GM19035 (cell line): ENCODE data around the gene CXCR4.
"Not testable (repeated sequence)": the region's sequence is repeated elsewhere in the genome, so short reads cannot be mapped to it uniquely, and the experiment has no call there.

Experiments
- ATAC-seq: cut with Tn5 transposase; IDR thresholded peaks from one replicate; pipeline ENCODE4 v1.9.1; 2021; ENCODE audit not compliant: unreplicated experiment

Gene CXCR4

GRCh38 chr2:136115183-136115761 lies 2.7 kb downstream of the CXCR4 start:
- no peak for ATAC-seq

DNA sequence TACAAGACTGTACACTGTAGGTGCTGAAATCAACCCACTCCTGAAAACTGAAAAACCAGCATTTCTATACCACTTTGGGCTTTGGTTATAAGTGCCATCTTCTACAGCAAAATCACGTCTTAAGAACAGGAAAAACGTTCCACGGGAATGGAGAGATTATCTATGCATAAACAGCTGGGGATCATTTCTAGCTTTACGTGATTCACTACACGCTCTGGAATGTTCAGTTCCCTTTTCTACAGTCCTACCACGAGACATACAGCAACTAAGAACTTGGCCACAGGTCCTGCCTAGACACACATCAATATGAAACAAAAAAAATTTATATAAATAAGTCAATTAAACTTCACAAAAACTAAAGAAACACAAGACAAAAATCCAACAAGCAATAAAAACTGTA lies 3.6 kb downstream of the CXCR4 start:
- no peak for ATAC-seq

GRCh38 chr2:136113209-136113971 lies 4.6 kb downstream of the CXCR4 start:
- no peak for ATAC-seq

GRCh38 chr2:136112317-136113208 lies 5.4 kb downstream of the CXCR4 start:
- no peak for ATAC-seq

- ATAC-seq = no peak
Measured at GRCh38 chr2:136111711-136112110, 6.2 kb downstream of the CXCR4 start.

GRCh38 chr2:136110526-136110925 lies 7.4 kb downstream of the CXCR4 start:
- ATAC-seq = no peak

DNA sequence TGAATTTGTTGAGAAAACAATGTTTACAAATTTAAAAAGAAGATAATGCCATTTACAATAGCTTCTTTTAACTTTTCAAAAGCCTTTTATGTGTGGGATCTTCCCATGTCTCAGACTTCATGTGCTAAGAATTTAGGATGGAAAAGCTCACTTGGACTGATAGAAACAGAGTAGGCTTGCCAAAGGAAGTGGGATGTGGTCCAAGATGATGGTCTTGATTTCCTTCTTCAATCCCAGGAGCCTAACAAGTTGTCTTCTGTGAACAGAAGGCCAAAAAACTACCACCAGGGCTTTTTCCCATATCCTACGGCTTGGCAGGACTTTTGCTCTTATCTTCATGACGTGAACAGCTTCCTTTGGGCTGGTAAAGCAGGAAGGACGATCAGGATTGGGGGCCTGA lies 9.5 kb downstream of the CXCR4 start:
- no peak for ATAC-seq

GRCh38 chr2:136107051-136108033 lies 10.6 kb downstream of the CXCR4 start:
- ATAC-seq = peak; percentile 73

DNA sequence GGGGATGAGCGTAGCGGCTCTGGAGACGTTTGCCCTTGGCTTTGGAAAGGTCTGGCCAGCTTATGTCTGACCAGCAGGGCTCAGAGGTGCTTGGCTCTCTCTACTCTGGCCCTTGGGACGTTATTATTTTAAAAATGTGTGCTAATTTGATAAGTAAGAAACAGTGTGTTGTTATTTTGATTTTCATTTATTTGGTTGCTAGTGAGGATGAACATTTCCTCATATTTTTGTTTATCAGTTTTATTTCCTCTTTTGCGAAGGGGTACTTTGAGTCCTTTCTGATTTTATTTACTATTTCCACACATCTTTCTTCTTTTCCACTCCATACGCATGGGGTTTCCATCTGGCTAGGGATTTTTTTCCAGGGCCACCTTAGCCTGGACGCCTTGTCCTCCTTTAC lies 11.4 kb downstream of the CXCR4 start:
- no peak for ATAC-seq

DNA sequence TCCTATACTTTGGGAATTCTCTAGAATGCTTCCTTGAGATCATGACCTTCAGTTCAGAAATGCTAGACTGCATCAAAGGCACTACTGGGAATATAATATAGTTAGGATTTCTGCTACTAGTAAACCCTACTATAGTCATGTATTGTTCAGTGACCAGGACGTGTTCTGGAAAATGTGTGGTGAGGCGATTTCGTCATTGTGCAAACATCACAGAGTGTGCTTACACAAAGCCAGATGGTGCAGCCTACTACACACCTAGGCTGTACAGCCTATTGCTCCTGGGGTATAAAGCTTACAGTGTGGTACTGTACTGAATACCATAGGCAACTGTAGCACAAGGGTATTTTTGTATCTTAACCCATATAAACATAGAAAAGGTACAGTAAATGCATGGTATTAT lies 13.0 kb downstream of the CXCR4 start:
- ATAC-seq = no peak

GRCh38 chr2:136101042-136101441 lies 16.9 kb downstream of the CXCR4 start:
- ATAC-seq = no peak

GRCh38 chr2:136098441-136098840 lies 19.5 kb downstream of the CXCR4 start:
- no peak for ATAC-seq

DNA sequence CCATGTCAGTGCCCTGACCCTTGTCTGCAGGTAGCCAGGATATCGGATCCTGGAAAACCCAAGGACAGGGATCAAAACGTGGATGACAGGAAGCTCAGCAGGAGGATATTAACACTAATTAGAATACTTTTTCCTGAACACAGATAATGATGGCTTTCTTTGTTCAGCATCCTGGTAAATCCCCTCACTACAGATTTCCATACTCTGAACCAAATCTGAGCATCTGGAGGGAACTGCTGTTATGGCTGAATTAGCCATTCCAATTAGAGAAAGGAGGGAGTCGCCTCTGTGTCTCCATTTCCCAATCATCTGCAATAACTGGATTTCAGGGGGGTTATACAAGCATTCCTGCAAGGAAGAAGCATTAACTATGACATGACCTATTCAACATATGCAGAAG lies 24.4 kb downstream of the CXCR4 start:
- no peak for ATAC-seq

GRCh38 chr2:136091899-136092298 lies 26.1 kb downstream of the CXCR4 start:
- no peak for ATAC-seq

DNA sequence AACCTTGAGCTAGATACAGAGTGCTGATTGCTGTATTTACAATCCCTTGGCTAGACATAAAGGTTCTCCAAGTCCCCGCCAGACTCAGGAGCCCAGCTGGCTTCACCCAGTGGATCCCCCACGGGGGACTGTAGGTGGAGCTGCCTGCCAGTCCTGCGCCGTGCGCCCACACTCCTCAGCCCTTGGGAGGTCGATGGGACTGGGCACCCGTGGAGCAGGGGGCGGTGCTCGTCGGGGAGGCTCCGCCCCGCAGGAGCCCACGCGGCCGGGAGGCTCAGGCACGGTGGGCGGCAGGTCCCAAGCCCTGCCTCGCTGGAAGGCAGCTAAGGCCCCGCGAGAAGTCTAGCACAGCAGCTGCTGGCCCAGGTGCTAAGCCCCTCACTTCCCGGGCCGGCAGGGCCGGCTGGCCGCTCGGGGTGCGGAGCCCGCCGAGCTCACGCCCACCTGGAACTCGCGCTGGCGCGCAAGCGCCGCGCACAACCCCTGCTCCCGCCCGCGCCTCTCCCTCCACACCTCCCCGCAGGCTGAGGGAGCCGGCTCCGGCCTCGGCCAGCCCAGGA lies 30.0 kb downstream of the CXCR4 start:
- ATAC-seq = not testable (repeated sequence)

GRCh38 chr2:136086253-136087016 lies 31.5 kb downstream of the CXCR4 start:
- no peak for ATAC-seq

DNA sequence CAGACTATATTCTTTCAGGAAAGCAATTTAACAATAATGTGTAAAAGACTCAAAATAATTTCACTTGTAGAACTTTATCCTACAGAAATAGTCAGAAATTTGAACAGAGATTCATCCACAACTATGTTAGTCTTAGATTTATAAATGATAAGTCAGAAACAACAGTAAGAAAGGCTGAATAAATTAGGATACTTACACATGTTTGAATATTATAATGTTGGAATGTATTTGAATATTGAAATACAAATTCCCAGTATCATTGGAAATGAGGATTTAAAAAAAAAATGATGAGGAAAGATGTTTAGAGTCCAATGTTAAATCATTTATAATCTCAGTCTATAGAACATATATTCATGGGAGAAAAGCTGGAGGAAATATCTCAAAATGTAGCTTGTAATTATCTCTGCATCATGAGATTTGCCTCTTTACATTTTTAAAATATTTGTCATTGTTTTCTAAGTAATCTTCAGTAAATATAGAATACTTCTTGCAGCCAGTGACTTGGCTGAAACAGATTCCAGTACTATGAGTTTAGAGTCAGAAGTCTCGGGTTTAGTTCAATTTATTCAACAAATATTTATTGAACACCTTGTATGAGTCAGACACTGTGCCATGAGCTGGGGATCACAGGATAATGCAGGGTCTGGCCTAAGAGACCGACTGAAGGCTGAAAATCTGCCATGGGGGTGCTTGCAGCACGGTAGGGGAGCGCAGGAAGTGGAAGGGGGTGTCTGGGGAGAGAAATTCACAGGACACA lies 32.3 kb downstream of the CXCR4 start:
- ATAC-seq = no peak

DNA sequence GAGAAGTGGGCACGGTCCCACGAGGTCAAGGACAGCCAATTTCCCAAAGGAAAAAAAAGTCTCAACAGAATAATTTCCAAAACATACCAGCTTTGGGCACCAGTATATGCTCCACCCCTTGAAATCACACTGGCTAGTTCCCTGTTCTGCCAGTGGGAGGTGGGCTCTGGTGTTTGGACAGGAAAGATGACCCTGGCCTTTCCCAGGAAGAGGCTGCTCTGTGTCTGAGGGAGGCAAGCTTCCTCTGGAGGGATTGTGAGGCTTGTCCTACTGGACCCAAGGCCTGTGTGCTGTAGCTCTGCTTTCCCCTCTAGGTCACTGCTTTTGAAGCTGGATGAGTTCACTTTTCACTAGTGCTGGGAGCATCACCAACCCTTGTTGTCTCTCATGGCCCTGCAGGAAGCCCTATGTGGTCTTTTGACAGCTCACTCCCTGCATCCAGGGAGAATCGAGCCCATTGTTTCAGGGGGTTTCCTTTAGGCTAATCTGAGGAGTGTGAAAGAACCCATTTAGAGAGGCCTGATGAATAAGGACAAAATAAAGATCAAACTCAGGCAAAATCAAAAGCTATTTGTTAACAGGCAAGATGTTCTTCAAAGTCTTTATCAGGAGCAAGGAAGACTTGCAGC lies 36.3 kb downstream of the CXCR4 start:
- no peak for ATAC-seq
